ENCODE measurements around the gene TSHZ2.
"Not testable (repeated sequence)": the region's sequence is repeated elsewhere in the genome, so short reads cannot be mapped to it uniquely, and the experiment has no call there.

The TSHZ2 gene

GRCh38 chr20:53513168-53513488, 541.0 kb downstream of the TSHZ2 start:
- TF ChIP-seq CTCF (IDR thresholded peaks at IDR 0.05; ENCODE audit: low read depth, low read length) = no peak
- no peak overlapping the region for H3K4me3 ChIP-seq (replicated peaks in 1 of 2; ENCODE audit: low read depth in 2 of 2, low read length in 2 of 2)
- DNase-seq (ENCODE audit: low read depth in 2 of 2) = peak; percentile 7 to 18

GRCh38 chr20:53513489-53514298, 541.5 kb downstream of the TSHZ2 start:
- TF ChIP-seq CTCF (IDR thresholded peaks at IDR 0.05; ENCODE audit: low read depth, low read length) = no peak
- DNase-seq (ENCODE audit: low read depth in 2 of 2) = no peak
- H3K4me3 ChIP-seq (replicated peaks in 1 of 2; ENCODE audit: low read depth in 2 of 2, low read length in 2 of 2) = no peak overlapping the region

- H3K4me3 ChIP-seq (replicated peaks in 1 of 2; ENCODE audit: low read depth in 2 of 2, low read length in 2 of 2) = no peak overlapping the region
- TF ChIP-seq CTCF (IDR thresholded peaks at IDR 0.05; ENCODE audit: low read depth, low read length) = no peak
- no peak for DNase-seq (ENCODE audit: low read depth in 2 of 2)
Observed at GRCh38 chr20:53515749-53516148, 543.6 kb downstream of the TSHZ2 start.

GRCh38 chr20:53517146-53517545, 545.0 kb downstream of the TSHZ2 start:
- DNase-seq (ENCODE audit: low read depth in 2 of 2) = no peak
- no peak overlapping the region for H3K4me3 ChIP-seq (replicated peaks in 1 of 2; ENCODE audit: low read depth in 2 of 2, low read length in 2 of 2)
- TF ChIP-seq CTCF (IDR thresholded peaks at IDR 0.05; ENCODE audit: low read depth, low read length) = no peak

DNA sequence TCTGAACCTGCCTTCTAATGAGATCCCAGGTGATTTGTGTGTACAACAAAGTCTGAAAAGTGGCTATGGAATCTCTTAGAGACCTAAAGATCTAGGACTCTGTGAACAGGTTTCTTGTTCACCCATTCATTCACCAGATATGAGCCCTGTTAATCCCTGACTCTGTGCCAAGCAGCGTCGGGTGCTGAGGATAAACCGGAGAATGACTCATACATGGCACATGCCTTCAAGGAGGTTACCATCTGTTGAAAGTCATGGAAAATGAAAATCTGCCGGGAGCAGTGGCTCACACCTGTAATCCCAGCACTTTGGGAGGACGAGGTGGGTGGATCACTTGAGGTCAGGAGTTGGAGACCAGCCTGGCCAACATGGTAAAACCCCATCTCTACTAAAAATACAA, 549.3 kb downstream of the TSHZ2 start:
- peak in 1 of 2 donors; percentile 16 for DNase-seq (ENCODE audit: low read depth in 2 of 2)
- H3K4me3 ChIP-seq (replicated peaks in 1 of 2; ENCODE audit: low read depth in 2 of 2, low read length in 2 of 2) = not testable (repeated sequence)

- no peak overlapping the region for H3K4me3 ChIP-seq (replicated peaks in 1 of 2; ENCODE audit: low read depth in 2 of 2, low read length in 2 of 2)
- no peak for TF ChIP-seq CTCF (IDR thresholded peaks at IDR 0.05; ENCODE audit: low read depth, low read length)
- no peak for DNase-seq (ENCODE audit: low read depth in 2 of 2)
Observed at GRCh38 chr20:53522026-53522425, 549.9 kb downstream of the TSHZ2 start.

DNA sequence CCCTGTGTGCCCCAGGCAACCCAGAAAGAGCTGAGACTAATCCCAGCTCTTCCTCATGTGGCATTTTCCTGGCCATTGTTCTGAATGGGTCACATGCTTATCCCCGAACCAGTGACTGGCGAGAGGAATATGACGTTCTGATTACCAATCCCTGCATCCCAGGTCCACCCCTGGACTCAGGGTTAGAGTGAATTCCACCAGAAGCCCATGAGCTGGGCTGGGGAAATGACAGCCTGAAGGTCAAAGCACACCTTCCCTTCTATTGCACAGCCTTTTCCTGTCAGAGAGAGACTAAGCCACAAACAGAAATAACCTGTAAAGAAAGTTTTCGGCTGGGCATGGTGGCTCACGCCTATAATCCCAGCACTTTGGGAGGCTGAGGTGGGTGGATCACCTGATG, 550.5 kb downstream of the TSHZ2 start:
- no peak for TF ChIP-seq CTCF (IDR thresholded peaks at IDR 0.05; ENCODE audit: low read depth, low read length)
- H3K4me3 ChIP-seq (replicated peaks in 1 of 2; ENCODE audit: low read depth in 2 of 2, low read length in 2 of 2) = no peak overlapping the region
- DNase-seq (ENCODE audit: low read depth in 2 of 2) = no peak

DNA sequence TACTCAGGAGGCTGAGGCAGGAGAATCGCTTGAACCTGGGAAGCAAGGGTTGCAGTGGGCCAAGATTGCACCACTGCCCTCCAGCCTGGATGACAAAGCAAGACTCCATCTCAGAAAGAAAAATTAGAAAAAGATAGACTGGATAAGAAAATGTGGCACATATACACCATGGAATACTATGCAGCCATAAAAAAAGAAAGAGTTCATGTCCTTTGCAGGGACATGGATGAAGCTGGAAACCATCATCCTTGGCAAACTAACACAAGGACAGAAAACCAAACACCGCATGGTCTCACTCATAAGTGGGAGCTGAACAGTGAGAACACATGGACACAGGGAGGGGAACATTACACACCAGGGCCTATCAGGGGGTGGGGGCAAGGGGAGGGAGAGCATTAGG, 551.5 kb downstream of the TSHZ2 start:
- H3K4me3 ChIP-seq (replicated peaks in 1 of 2; ENCODE audit: low read depth in 2 of 2, low read length in 2 of 2); DNase-seq (ENCODE audit: low read depth in 2 of 2): not testable (repeated sequence)

Measured in cardiac fibroblast (primary cell).